Adrenal gland (tissue), 12 donors: ENCODE measurements around the gene FGF22. TPM values are rescaled to one million over a fixed set of nuclear protein-coding genes. Genes with fewer than 3 reads are reported as not detected.

Experiments
- DNase-seq, 7 donors: peaks; one replicate each; pipeline ENCODE4 v3.0.0-alpha.2; 2019 to 2020
- H3K27ac ChIP-seq, 5 donors: fragments of 200-600 bp; sonication (generic) in 4 of 5; 1 replicate in 3 of 5; 2 replicates in 2 of 5; pipeline versions ENCODE4 v1.5.1 to v1.8.0; 2016 to 2020; ENCODE audit warnings: mild to moderate bottlenecking in 1 of 5
- H3K27me3 ChIP-seq: fragments of 200-600 bp; 2 replicates; pipeline ENCODE4 v1.8.0; 2021
- H3K36me3 ChIP-seq, 2 donors: fragments of 200-600 bp; replicated peaks in 1 of 2; 1 replicate in 1 of 2; 2 replicates in 1 of 2; pipeline versions ENCODE4 v1.5.1 to v1.8.0; 2018 to 2022
- H3K4me1 ChIP-seq, 2 donors: fragments of 200-600 bp; replicated peaks in 1 of 2; 1 replicate in 1 of 2; 2 replicates in 1 of 2; pipeline versions ENCODE4 v1.5.1 to v1.8.0; 2018 to 2021
- H3K4me3 ChIP-seq, 4 donors: fragments of 200-600 bp; sonication (generic) in 3 of 4; one replicate each; pipeline ENCODE4 v1.5.1; 2016 to 2018
- H3K9me3 ChIP-seq, 3 donors: fragments of 200-600 bp; sonication (generic) in 1 of 3; replicated peaks in 1 of 3; 1 replicate in 2 of 3; 2 replicates in 1 of 3; pipeline versions ENCODE4 v1.5.1 to v1.8.0; 2016 to 2021
- POLR2A ChIP-seq, 2 donors: fragments of 450-650 bp; IDR thresholded peaks; one replicate each; pipeline ENCODE4 v1.6.1; 2017; ENCODE audit warnings: antibody characterized with exemption in 2 of 2, mild to moderate bottlenecking in 2 of 2, moderate library complexity in 1 of 2
- WGBS, 4 donors: extraction: QIAGEN DNeasy Blood & Tissue Kit in 2 of 4; methylation state at CpG; one replicate each; pipeline versions ENCODE4 v1.1.5 to v1.1.7; 2013 to 2017; 5-methylcytosine and 5-hydroxymethylcytosine counted together
- intact Hi-C, 2 donors: fragments of 100-400 bp; cut with DNase I; formaldehyde crosslinking; loops; one replicate each; pipeline versions ENCODE4 v1.14.1 to v1.15.0; 2022 to 2023
- polyA plus RNA-seq, 3 donors: library from polyadenylated mRNA; stranded (reverse); fragments of 200-250 nt in 2 of 3; fragments of 350-450 nt in 1 of 3; fragmentation: Illumina TruSeq in 1 of 3; extraction: RNeasy Lipid Tissue Mini Kit (QIAGEN cat#74804) in 1 of 3; gene quantifications; one replicate each; pipeline ENCODE4 v1.2.3, GENCODE V29; 2013 to 2014
- total RNA-seq, 9 donors: library from RNA; depleted of rRNA in 4 of 9; stranded (reverse); fragments of >200 nt in 4 of 9; fragments of 120-200 nt in 1 of 9; fragmentation: NEBNext Ultra II Directional in 1 of 9; extraction: Animal tissue kit (Norgen Biotek cat#: 25700) in 1 of 9; gene quantifications; one replicate each; pipeline versions ENCODE4 v1.1.0 to v1.2.4, GENCODE V29; 2013 to 2023
- TF ChIP-seq, protein P1 (sequence below), 6 experiments: fragments of 450-650 bp in 4 of 6; fragments of 200-600 bp in 2 of 6; sonication (generic) in 1 of 6; IDR thresholded peaks; 1 replicate in 5 of 6; 2 replicates in 1 of 6; pipeline versions ENCODE4 v1.5.1 to v1.8.0; 2016 to 2021; ENCODE audit warnings: antibody characterized with exemption in 6 of 6, mild to moderate bottlenecking in 2 of 6, moderate library complexity in 1 of 6
- donor health status: healthy with polysubstance abuse.
- donor health status: Bipolar disorder and iron deficiency.
- donor health status: DM: yes; HTN: yes; CAD: no.
- donor health status: DM: no; HTN: no; CAD: no.
- donor health status: DM: no; HTN: no; CAD: no.
- donor health status: DM: yes; HTN: yes; CAD: no.

The FGF22 gene
- total and polyA plus RNA-seq, 12 donors: 0.14 to 1.2 (median 0.31) TPM; not detected in 6

- Histone ChIP-seq H3K36me3 (no peaks in the 10 kb centered on the region), H3K9me3 (no peaks in the 10 kb centered on the region), H3K27ac (no peak overlapping the region), H3K4me1 (peaks cover 0 to 10% of the 10 kb centered on the region in 2 donors), H3K4me3 (no peak overlapping the region), H3K27me3 (peaks cover 11% of the 10 kb centered on the region)
- DNase-seq: no peak
- WGBS, 4 donors: 80 to 83% (median 81%) methylated on average over 9 to 24 of the region's 24 CpGs
- intact Hi-C loops: loop anchor here in 1 of 2 donors (10.0 kb wide), 1 partner anchor 140 kb away; no protein-coding TSS in a partner anchor
- no peak for TF ChIP-seq POLR2A (IDR thresholded peaks at IDR 0.05)
- TF ChIP-seq, protein P1, sequence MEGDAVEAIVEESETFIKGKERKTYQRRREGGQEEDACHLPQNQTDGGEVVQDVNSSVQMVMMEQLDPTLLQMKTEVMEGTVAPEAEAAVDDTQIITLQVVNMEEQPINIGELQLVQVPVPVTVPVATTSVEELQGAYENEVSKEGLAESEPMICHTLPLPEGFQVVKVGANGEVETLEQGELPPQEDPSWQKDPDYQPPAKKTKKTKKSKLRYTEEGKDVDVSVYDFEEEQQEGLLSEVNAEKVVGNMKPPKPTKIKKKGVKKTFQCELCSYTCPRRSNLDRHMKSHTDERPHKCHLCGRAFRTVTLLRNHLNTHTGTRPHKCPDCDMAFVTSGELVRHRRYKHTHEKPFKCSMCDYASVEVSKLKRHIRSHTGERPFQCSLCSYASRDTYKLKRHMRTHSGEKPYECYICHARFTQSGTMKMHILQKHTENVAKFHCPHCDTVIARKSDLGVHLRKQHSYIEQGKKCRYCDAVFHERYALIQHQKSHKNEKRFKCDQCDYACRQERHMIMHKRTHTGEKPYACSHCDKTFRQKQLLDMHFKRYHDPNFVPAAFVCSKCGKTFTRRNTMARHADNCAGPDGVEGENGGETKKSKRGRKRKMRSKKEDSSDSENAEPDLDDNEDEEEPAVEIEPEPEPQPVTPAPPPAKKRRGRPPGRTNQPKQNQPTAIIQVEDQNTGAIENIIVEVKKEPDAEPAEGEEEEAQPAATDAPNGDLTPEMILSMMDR (IDR thresholded peaks at IDR 0.05): no peak
These were observed 45.3 kb upstream of the FGF22 start for GRCh38 chr19:594265-594870.

DNA sequence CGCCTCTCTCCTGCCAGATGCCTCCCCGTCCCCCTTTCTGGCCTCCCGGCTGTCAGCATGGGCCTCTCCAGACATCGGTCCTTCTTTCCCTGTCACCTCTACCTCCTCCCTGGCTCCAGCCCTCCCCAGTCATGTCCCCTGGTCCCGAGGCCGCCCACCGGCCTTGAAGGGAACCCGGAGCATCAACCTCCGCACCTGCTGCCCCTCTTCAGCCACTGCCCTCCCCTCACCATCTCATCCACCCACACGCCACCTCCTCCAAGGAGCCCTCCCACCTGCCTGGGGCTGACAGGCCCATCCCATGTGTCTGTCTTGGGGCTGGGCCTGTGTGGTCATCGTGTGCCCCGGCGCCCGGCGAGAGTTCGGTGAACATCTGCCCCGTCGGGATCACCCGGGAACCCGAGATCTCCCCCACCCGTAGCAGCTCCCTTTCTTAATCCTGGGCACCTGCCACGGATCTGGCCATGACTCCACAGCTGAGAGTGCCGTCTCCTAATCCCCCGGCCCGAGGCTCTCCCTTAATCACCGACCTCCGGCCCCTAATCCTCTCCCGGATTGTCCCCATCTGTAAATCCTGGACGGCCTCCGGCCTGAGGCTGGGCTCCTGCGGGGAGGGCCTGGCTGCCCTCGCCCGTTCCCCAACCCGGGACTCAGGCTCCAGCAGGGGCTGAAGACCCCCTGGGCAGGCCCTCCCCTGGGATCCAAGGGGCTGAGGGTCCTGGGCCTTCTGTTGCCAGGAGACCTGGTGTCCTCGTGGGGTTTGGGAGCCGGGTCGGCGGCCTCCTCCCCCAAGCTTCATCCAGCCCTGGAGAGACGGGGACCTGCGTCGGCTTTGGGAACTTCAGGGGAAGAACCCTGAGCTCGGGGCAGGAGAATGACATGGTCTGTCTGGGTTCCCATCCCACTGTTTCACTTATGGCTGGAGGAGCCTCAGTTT lies 44.1 kb upstream of the FGF22 start:
- no peak for DNase-seq
- no peak for TF ChIP-seq POLR2A (IDR thresholded peaks at IDR 0.05)
- TF ChIP-seq, protein P1 (IDR thresholded peaks at IDR 0.05): no peak
- Histone ChIP-seq H3K4me1 (peaks cover 0 to 6% of the 10 kb centered on the region in 2 donors), H3K27me3 (peaks cover 8% of the 10 kb centered on the region), H3K9me3 (no peaks in the 10 kb centered on the region), H3K27ac (no peak overlapping the region), H3K4me3 (no peak overlapping the region), H3K36me3 (no peaks in the 10 kb centered on the region)
- intact Hi-C loops: loop anchor here in 1 of 2 donors (10.0 kb wide), 1 partner anchor 139 kb away; no protein-coding TSS in a partner anchor
- WGBS, 4 donors: 83 to 86% (median 85%) methylated on average over 27 to 42 of the region's 42 CpGs

- TF ChIP-seq, protein P1 (IDR thresholded peaks at IDR 0.05): no peak
- TF ChIP-seq POLR2A (IDR thresholded peaks at IDR 0.05): no peak
- WGBS, 4 donors: 85 to 95% (median 89%) methylated on average over 14 to 16 of the region's 16 CpGs
- no peak overlapping the region for H3K4me3 ChIP-seq
- no peak for DNase-seq
- peaks cover 1% of the 10 kb centered on the region for H3K27me3 ChIP-seq
- no peaks in the 10 kb centered on the region for H3K9me3 ChIP-seq
- no peaks in the 10 kb centered on the region for H3K36me3 ChIP-seq
- no peaks in the 10 kb centered on the region for H3K4me1 ChIP-seq
- no peak overlapping the region for H3K27ac ChIP-seq
- intact Hi-C loops: loop anchor here in 1 of 2 donors (10.0 kb wide), 1 partner anchor 139 kb away; no protein-coding TSS in a partner anchor
These were observed 43.4 kb upstream of the FGF22 start for GRCh38 chr19:596263-596655.
